Glomerular visceral epithelial cell (primary cell): Measurements from ENCODE around the gene FOXP4.

Experiments used
- DNase-seq: peaks from one replicate; pipeline ENCODE4 v3.0.0-alpha.2; 2016; ENCODE audit errors: extremely low spot score

The FOXP4 gene

GRCh38 chr6:41563060-41563776, 17.0 kb downstream of the FOXP4 start:
- DNase-seq: no peak

DNA sequence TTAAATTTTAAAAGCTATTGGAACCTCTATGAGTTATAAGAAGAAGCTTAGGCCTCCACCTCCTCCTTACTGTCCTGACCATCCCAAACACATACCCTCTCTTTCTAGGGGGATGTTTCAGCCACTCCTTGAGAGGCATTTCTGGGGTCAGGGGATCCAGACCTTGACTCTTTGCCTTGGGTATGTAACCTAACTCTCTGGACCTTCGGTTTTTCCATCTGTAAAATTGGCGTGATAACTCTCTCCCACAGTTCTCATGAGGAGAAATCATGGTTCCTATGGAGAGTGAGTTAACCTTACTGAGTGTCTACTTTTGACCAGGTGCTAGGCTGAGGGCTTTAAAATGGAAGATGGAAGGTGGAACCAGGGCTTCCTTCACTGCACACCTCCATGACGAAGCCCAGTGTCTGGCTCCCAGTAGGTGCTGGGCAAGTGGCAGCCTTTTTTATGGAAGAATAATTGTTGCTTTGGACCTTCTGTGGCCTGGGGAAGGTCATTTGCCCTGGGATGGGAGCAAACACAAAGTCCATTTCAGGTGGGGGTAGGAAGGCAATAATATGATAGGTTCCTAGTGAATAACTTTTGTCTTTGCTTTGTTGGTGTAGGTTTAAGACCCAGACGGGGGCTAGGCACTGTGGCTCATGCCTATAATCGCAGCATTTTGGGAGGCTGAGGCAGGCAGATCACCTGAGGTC, 18.4 kb downstream of the FOXP4 start:
- no peak for DNase-seq

DNA sequence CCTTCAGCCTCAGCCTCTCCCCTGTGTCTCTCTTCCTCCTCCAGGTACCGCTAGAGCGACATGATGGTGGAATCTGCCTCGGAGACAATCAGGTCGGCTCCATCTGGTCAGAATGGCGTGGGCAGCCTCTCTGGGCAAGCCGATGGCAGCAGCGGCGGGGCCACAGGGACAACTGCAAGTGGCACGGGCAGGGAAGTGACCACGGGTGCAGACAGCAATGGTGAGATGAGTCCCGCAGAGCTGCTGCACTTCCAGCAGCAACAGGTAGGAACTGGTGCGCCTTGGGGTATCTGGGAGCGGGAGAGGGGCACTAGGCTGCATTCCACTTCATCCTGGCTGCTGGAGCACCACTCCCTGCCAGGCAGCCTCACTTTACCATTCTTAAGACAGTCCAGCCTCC, 19.5 kb downstream of the FOXP4 start:
- no peak for DNase-seq

DNA sequence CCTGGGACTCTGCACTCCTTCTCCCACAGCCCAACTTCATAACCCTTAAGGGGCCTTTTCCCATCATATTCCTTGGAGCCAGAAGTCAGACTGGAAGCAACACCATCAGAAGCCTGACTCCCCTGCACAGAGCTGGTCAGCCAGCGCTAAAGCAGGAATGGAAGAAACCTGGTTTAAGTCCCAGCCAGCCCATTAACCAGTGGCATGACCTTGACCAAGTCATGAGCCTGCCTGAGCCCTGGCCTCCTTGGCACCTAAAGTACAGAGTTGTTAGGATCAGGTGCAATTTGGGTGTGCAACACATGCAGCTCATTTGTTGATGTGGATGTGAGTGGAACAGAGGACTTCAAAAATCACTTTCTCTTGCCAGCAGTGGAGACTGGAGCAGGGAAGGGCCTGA, 20.8 kb downstream of the FOXP4 start:
- no peak for DNase-seq

DNA sequence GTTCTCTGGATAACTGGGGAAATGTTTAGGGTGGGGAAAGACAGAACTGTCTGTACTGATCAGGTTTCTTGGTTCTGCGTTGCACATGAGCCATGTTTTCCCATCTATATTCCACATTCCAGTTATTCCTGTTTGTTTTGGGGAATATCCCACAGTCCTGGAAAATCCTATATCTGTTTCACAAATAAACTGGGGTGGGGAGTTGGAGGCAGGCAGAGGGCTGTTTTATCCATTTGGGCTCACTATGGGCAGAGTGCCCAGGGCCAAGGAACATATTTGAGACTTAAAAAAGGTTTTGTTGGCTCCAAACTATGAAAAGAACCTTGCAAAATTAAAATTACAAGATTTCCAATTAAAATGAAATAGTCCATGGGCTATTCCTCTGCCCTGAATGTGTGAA, 21.5 kb downstream of the FOXP4 start:
- DNase-seq: no peak

GRCh38 chr6:41568202-41568584, 22.0 kb downstream of the FOXP4 start:
- no peak for DNase-seq

- no peak for DNase-seq
Measured at GRCh38 chr6:41568585-41569384, 22.6 kb downstream of the FOXP4 start.

DNA sequence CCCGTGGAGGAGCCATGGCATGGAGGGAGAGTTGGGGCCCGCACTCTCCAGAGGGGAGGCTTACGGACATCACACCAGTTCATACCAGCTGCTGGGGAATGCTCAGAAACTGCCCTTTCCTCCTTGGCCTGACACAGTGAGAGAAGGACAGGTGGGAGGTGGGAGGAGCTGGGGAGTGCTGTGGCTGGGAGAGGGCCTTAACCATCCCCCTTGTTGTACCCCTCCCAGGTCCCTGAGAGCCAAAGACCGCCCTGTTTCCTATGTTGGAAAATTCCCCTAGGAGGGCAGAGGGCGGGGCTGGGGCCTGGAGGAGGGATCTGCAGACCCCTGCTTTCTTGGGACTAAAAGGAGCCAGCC, 24.1 kb downstream of the FOXP4 start:
- DNase-seq: no peak

DNA sequence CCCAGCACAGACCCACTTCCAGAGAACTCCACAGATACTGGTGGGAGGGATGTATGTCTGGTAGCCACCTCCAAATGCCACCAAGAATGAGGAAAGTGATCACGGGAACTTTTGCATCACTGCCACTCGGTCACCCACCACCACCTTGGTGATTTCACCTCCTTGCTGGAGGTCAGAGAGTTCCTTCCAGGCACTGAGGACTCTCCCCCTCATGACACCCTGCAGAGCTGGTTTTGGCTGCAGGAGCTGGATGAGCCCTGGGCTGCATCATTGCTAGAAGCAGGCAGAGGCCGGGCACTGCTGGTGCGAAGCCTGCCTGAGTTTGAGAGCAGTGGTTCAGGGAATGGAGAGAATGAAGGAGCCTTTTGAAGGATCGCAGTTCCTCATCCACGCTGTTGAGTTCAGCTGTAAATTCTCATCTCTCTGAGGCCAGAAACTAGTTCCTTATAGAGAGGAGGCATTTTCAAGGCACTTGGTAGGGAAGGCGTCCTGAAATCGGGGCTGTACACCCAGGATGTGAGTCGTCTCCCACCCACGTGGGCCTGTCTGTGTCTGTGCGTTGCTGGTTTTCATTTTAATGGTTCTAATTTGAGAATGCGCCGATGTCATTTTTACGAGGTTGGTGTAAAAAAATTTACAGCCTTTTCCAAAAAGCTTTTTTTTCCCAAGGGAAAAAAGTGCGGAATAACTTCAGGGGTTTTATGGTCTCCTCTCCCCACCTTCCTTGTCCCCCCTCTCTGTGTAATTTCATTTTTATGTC, 25.0 kb downstream of the FOXP4 start:
- no peak for DNase-seq

DNA sequence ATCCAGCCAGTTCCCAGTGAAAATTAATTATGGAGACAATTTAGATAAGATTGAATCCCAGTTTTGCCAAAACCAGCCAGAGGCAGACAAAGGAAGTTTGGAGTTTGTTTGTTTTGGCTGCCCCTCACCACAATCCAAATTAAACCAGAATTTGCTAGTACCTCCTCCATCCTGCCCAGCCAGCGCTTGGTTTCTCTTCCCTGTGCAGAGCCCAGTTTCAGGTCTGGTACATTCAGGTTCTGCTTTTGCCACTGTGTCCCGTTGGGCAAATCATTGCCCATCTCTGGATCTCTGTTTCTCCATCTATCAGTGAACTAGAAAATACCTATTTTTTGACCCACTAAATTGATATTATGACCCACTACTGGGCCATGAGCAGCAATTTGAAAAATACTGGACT, 26.4 kb downstream of the FOXP4 start:
- DNase-seq: no peak

GRCh38 chr6:41573276-41573675, 27.1 kb downstream of the FOXP4 start:
- no peak for DNase-seq

DNA sequence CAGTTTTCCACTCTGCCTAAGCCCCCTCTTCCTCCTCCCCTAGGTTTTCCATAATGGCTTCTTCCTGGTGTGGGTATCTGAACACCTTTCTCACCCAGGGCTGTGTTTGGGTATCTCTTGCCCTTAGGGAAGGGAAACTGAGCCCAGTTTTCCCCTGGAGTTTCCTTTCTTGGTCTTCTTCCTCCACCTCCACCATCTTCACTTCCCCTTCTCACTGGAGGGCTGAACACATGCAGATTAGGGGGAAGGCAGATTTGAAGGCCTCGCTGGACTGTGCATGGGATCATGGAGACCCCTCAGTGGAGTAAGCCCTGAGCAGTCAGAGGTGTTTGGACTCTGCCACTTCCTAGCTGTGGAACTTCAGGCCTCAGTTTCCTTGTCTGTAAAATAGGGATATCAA, 27.8 kb downstream of the FOXP4 start:
- no peak for DNase-seq

- DNase-seq: no peak
Measured at GRCh38 chr6:41575598-41575997, 29.4 kb downstream of the FOXP4 start.

GRCh38 chr6:41576667-41577066, 30.5 kb downstream of the FOXP4 start:
- DNase-seq: no peak

DNA sequence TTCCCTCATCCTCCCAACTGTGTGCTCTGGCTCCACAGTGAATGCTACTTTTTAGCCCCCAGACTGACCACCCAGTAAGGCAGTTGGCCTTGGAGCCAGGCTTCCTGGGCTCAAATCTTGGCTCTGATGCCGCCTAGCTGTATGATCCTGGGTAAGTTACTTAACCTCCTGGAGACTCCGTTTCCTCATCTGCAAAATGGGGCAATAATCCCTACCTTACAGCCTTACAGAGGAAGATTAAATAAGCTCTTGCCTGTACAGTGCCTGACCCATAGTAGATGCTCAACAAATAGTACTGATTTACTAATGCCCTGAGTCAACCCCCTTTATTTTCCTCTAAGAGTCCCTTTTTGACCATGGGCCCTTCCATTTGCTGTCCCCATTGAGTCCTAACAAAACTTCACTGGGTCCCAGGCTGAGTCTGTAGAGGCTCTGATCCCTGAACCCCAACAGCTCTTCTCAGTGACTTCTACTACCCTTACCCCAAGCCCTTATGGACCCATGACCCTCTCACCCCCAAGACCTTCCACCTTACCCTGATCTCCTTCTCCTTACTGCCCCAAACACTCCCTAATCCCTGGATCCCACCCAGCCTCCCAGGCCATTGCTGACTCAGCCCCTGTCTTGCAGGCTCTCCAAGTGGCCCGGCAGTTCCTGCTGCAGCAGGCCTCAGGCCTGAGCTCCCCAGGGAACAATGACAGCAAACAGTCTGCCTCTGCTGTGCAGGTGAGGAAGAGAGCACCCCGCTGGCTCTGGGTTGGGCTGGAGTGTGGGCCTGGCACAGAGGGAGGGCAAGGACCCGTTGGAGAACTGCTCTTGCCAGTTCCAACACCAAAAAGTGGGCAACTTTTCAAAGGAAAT, 31.4 kb downstream of the FOXP4 start:
- peak; percentile 32 for DNase-seq

DNA sequence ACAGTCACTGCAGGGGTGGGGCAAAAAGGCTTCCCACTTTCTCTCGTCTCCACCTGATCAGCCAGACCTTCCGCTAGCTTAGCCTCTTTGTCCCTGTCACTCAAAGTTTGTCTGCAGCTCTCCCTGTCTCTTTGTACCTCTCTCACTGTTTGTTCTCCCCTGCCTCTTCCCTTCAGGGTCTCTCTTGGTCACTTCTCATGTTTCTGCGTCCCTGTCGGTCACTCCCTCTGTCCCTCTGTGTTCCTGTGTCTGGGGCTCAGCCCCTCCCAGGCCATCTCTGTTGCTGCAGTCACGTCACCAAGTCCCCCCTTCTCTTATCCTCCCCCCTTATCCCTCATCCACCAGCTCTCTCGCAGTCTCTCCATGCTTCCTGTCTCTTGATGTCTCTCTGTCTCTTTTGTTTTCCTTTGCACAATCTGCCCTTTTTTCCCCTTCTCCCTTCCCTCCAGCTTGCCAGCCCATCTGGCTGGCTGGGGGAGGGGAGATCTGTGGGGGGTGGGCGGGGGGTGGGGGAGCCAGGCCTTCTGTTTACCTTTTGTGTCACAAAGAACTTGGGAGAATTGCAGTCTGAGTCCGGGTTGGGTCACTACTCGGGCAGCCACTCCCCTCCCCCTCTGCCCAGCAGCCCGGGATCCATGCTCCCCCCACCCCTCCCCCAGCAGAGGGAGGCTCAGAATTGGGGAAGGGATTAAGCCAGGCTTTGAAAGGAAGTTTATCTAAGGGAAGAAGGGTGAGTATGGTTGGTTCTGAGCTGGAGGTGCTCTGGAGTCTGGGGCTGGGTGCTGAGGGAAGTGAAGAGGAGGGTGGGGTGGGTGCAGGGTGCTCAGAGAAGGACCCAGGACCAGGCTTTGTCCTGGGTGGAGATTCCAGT, 32.3 kb downstream of the FOXP4 start:
- DNase-seq: peak; percentile 25

GRCh38 chr6:41579088-41579610, 33.0 kb downstream of the FOXP4 start:
- no peak for DNase-seq

DNA sequence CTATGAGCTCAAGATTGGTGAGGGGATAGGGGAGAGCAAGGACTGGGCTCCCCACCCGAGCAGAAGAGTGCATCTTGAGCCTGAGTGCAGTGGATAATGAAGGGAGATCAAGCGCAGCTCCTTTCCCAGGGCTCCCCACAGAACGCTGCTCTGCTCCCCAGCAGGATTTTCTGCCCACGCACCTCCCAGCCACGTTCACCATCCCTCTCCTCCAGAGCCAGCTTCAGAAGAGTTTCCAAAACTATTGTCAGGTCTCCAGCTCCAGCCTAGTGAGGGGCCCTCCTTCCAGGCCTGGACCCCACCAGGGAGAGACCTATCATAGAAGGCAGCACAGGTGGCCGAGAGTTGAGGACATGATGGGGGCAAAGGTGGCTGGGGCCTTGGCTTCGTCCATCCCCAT, 34.5 kb downstream of the FOXP4 start:
- DNase-seq: no peak

DNA sequence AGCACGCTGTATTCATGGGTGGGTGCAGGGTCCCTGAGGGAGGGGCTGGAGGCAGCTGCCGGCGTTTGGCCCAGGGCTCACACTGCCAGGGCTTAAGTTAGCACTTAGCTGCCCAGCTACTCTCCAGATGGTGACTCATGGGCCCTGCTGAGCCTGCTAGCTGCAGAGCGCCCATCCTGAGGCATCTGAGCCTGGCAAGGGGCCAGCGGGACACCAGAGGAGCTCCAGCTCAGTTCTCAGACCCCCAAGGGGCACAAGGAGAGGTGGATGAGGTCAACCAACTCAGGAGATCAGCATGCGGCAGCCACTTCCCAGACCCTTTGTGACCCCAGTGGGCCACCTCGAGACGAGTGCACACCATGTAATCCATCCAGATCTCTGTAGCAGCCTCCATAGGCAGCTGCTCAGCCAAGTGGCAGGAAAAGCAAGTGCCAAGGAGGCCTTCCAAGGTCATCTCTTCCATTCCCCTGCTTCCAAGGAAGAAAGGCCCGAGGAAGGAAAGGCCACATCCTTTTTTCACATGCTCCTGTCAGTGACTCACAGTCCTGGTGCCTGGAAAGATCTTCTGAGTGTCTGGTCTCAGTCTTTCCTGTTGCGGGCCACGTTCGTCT, 35.3 kb downstream of the FOXP4 start:
- peak; percentile 97 for DNase-seq

DNA sequence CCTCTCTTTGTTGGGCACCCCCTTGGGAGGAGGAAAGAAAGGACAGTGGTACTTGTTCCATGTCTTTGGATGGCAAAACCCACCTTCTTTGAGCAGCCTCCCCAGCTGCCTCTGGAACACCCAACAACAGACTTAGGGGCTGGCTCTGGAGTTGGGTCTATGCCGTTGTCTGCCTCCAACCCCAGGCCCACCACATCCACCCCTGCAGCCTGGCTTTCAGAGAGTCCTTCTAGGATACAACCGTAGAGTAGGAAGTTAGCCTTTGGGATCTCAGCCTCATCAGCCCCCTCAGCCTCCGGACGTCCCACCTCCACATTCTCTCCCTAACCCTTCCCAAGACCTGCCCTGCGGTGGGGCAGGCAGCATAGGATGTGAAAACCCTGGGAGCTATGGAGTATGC, 36.4 kb downstream of the FOXP4 start:
- no peak for DNase-seq
